Progenitor cell of endocrine pancreas (in vitro differentiated cells): ENCODE data around the gene ENO3. TPM values are rescaled to one million over a fixed set of nuclear protein-coding genes. Genes with fewer than 3 reads are reported as not detected.

ENCODE experiments used
- DNase-seq: peaks from one replicate; pipeline ENCODE4 v3.0.0; 2021; ENCODE audit warnings: low spot score; ENCODE audit not compliant: unreplicated experiment
- H3K27ac Mint-ChIP-seq: 2 replicates; pipeline ENCODE4 v1.8.0; 2021; ENCODE audit warnings: mild to moderate bottlenecking, moderate library complexity, mixed read lengths
- H3K27me3 Mint-ChIP-seq: 2 replicates; pipeline ENCODE4 v1.8.0; 2021; ENCODE audit warnings: mixed read lengths
- H3K36me3 Mint-ChIP-seq: 2 replicates; pipeline ENCODE4 v1.8.0; 2022; ENCODE audit warnings: mixed read lengths; ENCODE audit not compliant: insufficient read depth
- H3K4me1 Mint-ChIP-seq: 2 replicates; pipeline ENCODE4 v1.8.0; 2021; ENCODE audit warnings: low read depth, mixed read lengths
- H3K4me3 Mint-ChIP-seq: 2 replicates; pipeline ENCODE4 v1.8.0; 2021; ENCODE audit warnings: low read depth, mild to moderate bottlenecking, moderate library complexity, mixed read lengths
- H3K9me3 Mint-ChIP-seq: 2 replicates; pipeline ENCODE4 v1.8.0; 2021; ENCODE audit warnings: low read depth, mixed read lengths
- total RNA-seq: library from RNA; stranded (reverse); gene quantifications from 2 replicates; pipeline ENCODE4 v1.2.1, GENCODE V29; 2021
- TF ChIP-seq, protein P1 (sequence below): fragments of 200-600 bp; sonication (generic); IDR thresholded peaks from one replicate; pipeline ENCODE4 v1.5.0; 2021; ENCODE audit warnings: antibody characterized with exemption, mild to moderate bottlenecking; ENCODE audit not compliant: unreplicated experiment

Gene ENO3
- total RNA-seq, 1 donor from 2014 or later = 25.8 TPM

- Mint-ChIP-seq H3K36me3 (peaks cover 14% of the 10 kb centered on the region), H3K9me3 (no peaks in the 10 kb centered on the region), H3K27me3 (no peaks in the 10 kb centered on the region), H3K4me1 (peaks cover 21% of the 10 kb centered on the region), H3K4me3 (peak overlapping the region; percentile 52), H3K27ac (peak overlapping the region; percentile 62)
- TF ChIP-seq, protein P1, sequence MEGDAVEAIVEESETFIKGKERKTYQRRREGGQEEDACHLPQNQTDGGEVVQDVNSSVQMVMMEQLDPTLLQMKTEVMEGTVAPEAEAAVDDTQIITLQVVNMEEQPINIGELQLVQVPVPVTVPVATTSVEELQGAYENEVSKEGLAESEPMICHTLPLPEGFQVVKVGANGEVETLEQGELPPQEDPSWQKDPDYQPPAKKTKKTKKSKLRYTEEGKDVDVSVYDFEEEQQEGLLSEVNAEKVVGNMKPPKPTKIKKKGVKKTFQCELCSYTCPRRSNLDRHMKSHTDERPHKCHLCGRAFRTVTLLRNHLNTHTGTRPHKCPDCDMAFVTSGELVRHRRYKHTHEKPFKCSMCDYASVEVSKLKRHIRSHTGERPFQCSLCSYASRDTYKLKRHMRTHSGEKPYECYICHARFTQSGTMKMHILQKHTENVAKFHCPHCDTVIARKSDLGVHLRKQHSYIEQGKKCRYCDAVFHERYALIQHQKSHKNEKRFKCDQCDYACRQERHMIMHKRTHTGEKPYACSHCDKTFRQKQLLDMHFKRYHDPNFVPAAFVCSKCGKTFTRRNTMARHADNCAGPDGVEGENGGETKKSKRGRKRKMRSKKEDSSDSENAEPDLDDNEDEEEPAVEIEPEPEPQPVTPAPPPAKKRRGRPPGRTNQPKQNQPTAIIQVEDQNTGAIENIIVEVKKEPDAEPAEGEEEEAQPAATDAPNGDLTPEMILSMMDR = no peak
- no peak for DNase-seq
Measured at GRCh38 chr17:4965311-4965986, 14.5 kb downstream of the ENO3 start.

GRCh38 chr17:4966844-4967538 lies 16.1 kb downstream of the ENO3 start:
- TF ChIP-seq, protein P1 = no peak
- Mint-ChIP-seq H3K36me3 (peaks cover 13% of the 10 kb centered on the region), H3K9me3 (no peaks in the 10 kb centered on the region), H3K4me1 (peaks cover 23% of the 10 kb centered on the region), H3K27ac (no peak overlapping the region), H3K27me3 (no peaks in the 10 kb centered on the region), H3K4me3 (no peak overlapping the region)
- DNase-seq = peak; percentile 91

GRCh38 chr17:4967539-4968485 lies 16.9 kb downstream of the ENO3 start, which contains the start of gene SPAG7:
TSS of gene SPAG7 (minus strand) at chr17:4967817. CDS start at chr17:4967804, 13 bp downstream.
- no peaks in the 10 kb centered on the region for H3K9me3 Mint-ChIP-seq
- no peak within 1 kb of the TSS for H3K4me3 Mint-ChIP-seq
- no peak within 1 kb of the TSS for H3K27ac Mint-ChIP-seq
- DNase-seq = peak; percentile 94
- TF ChIP-seq, protein P1 = no peak
- H3K4me1 Mint-ChIP-seq = peaks cover 23% of the 10 kb centered on the region
- H3K36me3 Mint-ChIP-seq = peaks cover 13% of the 10 kb centered on the region
- no peaks in the 10 kb centered on the region for H3K27me3 Mint-ChIP-seq

DNA sequence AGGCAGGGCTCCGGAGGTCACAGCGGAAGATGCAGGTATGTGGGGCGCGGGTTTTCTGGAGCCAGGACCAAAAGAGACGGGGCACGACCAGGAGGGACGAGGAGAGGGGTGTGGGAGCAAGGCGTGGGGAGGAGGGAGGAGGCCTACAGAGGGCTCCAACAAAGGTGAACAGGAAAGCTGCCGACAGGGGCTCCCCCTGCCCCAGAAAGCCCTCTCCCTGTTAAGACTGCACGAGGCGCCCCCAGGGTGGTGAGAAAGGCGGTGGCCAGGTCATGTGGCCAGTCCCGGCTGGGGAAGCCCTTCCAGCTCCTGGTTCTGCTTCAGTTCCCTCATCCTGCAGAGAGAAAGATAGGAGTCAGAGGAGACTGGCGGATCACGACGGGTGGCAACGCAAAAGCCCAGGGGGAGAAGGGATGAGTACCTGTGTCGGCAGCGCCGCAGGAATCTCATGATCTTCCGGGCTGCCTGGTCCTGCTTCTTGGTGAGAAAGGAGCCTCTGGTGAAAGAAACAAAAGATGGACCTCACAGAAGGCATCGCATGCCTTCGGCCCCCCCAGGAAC lies 17.6 kb downstream of the ENO3 start:
- TF ChIP-seq, protein P1 = no peak
- H3K27ac Mint-ChIP-seq = no peak overlapping the region
- peaks cover 23% of the 10 kb centered on the region for H3K4me1 Mint-ChIP-seq
- no peak overlapping the region for H3K4me3 Mint-ChIP-seq
- DNase-seq = peak; percentile 28
- no peaks in the 10 kb centered on the region for H3K27me3 Mint-ChIP-seq
- H3K36me3 Mint-ChIP-seq = peaks cover 15% of the 10 kb centered on the region
- no peaks in the 10 kb centered on the region for H3K9me3 Mint-ChIP-seq
